HG03469 (cell line): ENCODE results near the gene PTPN7.
"Not testable (repeated sequence)": the region's sequence is repeated elsewhere in the genome, so short reads cannot be mapped to it uniquely, and the experiment has no call there.

ENCODE experiments used
- ATAC-seq: cut with Tn5 transposase; IDR thresholded peaks from one replicate; pipeline ENCODE4 v1.9.1; 2021; ENCODE audit warnings: mild to moderate bottlenecking, moderate library complexity, moderate number of reproducible peaks; ENCODE audit not compliant: unreplicated experiment

PTPN7 gene

DNA sequence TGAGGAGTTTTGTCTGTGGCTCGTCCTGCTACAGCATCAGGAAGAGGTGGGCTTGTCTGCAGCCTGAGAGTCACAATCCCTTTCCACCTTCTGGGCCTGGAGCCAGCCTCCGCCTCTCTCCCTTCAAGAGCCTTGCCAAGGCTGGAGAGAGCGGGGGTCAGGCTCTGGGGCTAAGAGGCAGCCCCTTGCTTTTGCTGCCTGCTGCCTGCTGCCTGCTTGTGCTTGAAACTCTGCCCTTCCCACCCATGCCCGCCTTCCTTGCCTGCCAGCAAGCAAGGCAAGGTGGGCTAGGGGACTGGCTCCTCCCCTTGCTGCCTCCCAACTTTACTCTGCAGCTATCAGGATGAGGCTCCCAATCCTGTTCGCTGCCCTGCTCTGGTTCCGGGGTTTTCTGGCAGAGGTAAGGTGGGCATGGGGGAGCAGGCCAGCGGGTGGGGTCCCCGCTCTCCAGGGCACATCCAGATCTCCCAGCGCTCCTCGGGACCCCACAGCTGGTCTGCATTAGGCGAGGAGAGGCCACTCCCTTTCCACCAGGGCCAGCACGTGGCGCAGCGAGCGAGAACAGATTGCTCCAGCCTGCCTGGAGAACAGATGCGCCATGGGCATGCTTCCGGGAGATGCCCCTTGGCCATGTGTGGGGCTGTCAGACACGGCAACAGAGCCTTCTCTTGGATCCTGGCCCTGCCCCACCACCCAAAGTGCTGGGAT is 7.5 kb upstream of the PTPN7 start:
- ATAC-seq, result no peak

DNA sequence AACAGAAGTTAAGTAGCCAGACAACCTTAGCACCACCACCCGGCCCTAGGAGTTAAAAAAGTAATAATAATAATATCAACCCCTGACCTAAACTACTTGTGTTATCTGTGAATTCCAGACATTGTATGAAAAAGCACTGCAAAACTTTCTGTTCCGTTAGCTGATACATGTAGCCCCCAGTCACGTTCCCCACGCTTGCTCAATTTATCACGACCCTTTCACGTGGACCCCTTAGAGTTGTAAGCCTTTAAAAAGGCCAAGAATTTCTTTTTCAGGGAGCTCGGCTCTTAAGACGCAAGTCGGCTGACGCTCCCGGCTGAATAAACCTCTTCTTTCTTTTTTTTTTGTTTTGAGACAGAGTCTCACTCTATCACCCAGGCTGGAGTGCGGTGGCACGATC is 6.7 kb upstream of the PTPN7 start:
- ATAC-seq, result not testable (repeated sequence)

DNA sequence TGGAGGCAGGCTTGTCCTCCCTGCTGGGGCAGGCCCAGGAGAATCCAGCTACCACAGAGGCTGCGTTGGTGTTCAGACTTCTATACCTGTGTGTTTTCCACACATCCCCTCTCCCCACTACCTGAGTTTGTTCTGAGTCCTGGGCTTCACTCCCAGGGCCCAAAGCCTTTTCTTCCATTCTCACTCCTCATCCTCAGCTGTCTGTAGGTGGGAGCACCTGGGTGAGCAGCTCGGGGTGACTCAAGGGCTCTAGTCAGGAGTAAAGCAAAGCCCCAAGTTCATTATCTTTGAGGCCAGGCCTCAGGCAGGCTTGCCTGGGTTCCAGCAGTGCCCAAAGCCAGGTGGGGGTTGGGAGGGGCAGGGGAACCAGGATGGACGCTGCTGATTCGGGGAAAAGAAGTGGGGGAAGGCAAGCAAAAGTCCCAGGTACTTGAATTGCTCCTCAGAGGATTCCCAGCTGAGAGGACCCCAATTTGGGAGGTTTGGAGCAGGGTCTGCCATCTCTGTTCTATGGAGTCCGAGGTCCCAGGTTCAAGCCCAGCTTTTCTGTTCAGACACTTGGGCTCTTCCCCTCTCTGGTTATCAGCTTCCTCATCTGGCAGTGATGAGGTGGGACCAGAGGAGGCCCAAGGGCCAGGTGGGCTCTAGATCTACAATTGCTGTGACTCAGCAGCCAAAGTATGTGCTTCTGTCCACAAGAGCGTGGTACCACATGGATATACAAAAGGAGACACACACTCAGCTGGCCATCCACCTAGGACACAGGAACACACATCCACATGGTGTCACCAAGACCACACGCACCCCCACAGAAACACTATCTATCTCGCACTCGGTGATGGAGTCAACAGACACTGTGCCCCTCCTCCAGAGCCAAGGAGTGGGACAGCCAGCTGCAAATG is 5.8 kb upstream of the PTPN7 start:
- ATAC-seq, result no peak

DNA sequence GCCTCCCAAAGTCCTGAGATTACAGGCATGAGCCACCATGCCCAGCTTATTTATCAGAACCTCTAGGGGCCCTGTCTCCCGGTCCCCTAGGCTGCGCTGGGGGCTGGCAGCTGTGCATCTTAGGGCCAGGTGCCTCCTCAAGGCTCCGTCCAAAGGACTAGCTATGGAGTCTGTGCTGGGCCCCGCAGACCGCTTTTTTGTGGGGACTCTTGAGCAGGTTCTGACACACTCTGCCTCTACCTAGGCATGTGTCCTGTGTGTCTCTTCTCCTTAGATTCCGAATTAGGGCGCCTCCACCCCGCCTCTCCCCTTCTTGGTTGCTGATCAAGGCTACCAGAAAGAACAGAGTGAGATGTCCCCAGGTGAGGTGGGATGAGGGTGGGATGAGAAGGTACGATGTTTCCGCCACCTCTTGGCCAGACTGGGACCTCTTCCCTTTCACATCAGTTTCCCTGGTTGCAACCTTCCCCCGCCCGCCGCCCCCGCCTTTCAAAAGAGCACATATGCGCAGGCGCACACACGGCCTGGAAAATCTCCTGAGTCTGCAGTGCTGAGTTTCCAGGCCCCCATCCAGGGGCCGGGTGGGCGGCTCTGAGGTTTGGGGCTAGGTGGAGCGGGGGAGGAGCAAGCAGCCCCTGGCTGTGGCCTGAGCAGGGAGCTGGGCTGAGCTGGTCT is 5.0 kb upstream of the PTPN7 start:
- no peak for ATAC-seq

DNA sequence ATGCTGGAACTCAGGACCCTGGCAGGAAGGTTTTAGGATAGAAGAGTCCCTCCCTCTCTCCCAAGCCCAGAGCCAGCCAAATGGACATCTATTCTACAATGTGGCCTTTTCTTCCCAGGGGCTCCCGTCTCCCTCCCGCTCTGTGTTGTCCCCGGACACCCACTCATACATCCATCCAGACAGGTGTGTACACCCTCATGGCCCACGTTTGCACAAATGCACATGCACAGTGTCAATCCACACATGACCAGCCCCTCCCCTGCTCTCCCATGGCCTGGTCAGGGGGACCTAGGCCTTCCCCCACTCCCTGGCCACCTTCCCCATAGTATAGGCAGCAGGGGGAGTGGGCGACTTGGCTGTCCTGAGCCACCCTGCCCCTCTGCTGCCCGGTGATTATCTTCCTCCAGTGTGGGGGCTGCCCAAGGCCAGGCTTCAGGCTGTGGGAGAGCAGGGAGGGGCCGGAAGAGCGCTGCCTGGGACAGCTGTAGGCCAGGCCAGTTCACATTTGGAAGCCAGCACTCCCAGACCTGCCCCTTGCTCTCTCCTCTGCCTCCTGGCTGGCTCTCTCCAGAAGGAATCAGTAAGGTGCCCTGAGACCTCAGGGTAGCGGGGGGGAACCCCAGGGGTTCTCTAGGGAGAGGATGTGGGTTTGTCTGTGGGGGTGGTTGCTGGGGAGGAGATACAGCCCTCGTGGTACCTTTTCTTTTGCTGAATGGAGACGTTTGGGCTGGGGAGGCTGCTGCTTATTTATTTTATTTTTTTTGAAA is 4.1 kb upstream of the PTPN7 start:
- ATAC-seq, result peak; percentile 39

DNA sequence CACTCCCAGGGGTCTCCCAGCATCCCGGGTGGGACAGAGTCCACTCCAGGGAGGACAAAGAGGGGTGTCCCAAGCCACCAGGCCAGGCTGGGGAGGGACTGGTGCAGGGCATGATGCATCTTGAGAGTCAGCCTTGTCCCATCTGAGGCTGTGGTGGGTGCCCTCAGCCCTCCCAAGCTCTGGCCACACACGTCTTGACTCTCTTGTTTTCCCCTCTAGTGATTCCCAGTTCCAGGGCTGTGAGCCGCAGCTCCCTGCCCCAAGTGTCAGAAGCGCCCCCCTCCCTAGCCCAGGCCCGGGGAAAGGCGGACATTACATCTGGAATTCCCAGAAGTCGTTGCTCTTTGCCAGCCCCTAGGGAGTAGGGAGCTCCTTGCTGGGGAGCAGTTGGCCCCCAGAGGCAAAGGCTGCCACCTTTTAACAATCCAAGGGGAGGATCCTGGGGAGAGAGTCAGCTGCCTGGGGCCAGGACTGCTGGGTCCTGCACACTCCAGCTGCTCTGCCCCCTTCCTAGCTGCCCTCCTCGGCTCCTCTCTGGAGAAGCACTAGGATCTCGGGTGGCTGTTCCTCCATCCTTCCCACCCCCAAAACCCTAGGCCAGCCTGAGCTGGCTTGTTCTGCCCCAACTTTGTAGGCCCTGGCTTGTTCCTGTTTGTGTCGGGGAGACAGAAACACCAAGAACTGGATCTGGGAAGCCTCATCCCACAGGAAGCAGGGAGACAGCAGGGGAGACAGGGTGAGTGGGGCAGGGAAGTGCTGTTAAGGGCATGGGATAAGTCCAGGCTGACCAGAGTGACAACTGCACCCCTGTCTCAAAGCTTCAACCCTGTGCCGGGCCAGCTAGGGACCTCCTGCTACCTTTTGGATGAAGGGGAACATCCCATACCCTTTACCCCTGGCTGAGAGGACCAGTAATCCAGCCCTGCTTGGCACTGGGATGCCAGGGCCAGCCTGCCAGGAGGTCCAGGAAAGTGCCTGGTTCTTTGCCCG is 3.2 kb upstream of the PTPN7 start:
- ATAC-seq, result no peak

DNA sequence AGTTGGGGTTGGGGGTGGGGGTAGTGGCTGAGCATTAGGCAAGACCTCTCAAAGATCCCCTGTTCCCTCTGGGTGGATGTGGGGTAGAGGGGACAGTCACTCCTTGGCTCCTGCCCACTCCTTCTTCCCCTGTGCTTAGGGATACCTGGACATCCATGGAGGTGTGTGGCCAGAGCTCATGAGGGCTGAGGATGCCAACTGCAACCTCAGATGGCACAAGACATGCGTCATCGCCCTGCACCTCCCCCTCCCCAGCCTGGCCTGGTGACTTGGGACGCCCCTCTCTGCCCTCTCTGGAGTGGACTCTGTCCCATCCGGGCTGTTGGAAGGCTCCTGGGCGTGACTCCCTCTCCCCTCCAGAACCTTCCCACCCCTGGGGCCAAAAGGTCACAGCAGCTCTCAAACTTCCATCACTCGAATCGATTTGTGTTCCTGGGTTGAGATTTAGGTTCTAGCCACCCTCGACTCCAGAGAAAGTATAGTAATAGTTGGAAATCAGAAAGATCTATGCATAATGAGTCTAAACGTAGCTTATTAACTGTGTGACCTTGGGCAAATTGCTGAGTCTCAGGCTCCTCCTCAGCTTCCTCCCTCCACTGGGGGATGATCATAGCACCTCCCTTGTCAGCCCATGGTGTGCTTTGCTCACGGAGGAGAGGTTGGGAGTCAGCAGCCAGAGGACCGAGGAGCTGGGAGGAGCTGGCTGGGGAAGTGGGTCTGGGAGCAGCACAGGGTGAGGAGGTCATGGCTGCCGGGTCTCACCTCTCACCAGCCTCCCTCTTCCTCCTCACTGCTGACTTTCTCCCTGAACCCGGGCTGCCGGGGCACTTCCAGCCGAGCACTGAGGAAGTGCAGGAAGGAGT is 2.2 kb upstream of the PTPN7 start:
- ATAC-seq, result no peak

DNA sequence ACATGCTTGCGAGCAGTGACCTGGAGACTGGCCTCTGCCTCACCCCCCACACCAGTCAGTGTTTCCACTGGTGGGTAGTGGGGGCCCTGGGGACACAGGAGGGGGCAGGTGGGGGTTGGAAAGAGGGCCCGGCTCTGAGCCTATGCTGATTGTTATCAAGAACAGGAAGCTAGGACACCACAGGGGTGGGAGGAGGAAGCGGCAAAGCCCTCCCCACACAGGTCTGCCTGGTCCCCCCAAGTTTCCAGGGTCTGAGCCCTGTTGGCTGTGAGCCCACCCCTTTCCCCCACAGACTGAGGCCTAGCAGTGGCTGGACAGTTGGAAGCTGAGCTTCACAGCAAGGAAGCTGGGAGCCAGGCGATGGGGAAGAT is 1.6 kb upstream of the PTPN7 start:
- peak; percentile 29 for ATAC-seq

DNA sequence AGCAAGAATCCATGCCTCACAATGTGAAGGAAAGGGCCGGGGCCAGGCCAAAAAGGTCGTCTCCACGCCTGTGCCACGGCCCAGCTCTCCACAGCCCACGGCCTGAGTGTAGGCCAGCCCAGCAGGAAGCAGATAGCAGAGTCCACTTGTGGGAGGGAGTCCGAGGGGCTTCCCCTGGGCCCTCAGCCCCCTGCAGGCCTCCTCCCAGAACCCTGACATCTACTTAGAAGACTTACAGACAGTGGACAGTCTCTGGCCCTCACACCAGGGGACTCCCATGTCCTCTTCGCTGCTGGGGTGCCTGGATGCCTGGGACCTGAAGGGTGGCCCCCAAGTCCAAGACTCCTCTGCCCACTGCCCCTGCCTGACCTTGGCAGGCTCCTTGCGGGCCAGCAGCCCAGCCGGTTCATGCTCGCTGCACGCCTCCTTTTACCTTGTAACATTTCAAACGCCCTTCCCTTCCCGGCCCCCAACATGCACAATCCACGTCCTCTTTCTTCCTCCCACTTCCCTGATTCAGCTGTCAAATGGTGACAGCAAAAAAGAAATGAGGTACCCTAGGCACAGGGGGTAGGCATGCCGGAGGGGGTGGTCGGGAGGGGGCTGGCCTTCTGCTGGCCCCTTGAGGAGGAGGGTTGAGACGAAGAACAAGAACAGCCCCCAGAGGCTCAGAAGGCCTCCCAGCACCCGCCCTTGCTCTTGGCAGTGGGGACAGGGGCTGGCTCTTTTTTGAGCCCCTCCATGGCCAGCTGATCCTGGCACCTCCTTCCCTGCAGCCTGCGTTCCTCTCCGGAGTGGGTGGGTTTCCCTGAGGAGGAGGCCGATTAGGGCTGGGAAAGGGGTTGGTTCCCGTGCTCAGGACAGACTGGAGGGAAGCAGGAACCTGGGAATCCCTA is 997 bp upstream of the PTPN7 start:
- ATAC-seq, result no peak

DNA sequence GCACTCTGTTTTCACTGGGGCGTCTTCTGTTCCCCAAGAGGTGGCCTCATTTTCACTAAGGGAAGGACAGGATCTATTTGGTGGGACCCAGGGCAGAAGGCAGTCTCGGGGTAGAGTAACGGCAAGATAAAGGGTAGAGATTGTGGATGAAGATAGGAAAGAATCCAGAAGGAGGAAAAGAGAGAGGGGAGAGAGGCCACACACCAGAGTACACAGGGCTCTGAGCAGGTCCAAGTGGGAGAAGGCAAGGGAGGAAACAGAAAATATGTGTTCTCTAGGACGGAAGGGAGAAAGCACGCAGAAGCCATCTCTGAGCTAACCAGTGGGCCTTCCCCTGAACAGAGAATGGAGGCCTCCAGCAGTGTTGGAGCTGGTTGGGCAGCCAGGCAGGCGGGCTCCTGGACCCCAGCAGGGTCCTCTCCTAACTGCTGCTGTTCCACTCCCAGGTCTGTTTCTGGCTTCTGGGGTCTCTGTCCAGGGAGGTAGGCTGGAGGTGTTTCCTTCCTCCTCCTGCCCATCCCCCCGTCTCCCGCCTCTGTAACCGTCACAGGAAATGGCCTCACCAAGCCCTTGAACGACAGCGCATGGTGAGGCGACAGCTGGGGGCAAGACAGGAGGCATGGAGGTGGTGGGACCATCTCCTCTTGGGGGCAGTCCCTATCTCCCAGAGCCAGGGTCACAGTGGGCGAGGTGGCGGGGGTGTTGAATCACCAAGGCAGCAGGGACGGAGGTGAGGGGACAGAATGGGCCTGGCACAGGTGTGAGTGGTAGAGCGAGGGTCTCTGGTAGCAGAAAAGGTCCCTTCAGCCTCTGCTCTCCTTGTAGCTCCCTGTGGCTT is 649 bp downstream of the PTPN7 start:
- ATAC-seq, result no peak

DNA sequence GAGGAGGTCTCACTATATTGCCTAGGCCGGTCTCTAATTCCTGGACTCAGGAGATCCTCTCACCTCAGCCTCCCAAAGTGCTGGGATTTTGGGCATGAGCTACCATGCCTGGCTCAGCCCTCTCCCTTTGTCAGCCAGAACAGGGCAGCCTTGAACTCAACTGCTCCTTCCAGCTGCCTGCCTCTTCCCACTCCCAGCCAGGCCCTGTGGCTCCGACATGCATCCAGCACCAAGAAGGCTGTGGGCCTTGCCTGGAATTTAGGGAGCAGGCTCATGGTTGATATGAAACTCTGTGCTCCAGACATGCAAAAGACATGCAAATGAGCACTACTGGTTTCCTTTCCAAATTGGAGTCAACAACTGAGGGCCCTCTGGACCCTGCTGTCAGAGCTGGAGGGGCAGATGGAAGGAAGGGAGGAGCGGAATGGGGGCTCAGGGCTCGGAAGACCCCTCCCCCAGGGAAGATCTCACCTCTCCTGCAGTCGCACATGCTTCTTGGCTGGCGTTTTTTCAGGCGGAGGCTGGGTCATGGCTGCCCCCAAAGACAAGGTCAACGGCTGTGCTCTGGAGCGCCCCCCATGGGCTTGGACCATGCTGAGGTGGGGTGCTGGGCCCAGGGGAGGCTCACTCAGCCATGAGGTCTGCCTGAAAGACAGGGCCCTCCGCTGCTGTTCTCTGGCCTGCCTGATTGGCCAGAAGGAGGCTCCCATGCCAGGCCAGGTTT is 1.4 kb downstream of the PTPN7 start:
- no peak for ATAC-seq

DNA sequence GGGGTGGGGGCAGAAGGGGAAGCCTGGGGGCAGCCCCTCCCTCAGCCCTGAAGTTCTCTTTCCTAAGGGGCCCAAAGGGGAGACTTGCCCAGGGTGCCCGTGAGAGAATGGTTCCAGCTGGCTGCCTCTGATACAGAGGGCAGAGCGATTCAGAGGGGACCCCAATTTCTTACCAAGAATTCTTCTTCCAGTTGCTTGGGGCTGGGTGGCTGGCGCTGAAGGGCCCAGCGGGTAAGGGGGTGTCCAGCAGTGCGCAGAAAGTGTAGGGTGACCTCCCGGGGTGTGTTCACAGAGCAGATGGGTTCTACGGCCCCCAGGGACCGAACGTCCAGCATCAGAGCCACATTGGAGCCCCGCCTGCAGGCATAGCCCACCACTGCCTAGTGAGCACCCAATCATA is 2.5 kb downstream of the PTPN7 start:
- ATAC-seq, result no peak

DNA sequence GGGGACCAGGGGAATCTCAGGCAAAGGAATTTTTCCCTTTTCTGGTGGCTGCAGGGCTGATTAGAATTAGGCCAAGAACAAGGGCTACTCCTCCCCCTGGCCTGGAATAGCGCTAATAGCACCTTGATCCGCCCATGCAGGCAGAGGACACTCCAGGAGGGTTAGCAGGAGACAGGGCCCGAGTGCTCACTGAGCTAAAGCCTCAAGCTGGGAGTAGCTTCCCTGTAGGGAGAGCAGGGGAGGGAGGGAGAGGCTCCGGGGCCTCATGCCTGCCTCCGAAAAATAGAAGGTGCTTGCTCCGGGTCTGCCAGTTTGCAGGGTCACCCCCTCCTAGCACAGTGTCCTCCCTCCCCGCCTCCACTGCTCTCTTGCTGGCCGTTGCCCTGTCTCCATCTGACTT is 3.8 kb downstream of the PTPN7 start:
- ATAC-seq, result no peak

DNA sequence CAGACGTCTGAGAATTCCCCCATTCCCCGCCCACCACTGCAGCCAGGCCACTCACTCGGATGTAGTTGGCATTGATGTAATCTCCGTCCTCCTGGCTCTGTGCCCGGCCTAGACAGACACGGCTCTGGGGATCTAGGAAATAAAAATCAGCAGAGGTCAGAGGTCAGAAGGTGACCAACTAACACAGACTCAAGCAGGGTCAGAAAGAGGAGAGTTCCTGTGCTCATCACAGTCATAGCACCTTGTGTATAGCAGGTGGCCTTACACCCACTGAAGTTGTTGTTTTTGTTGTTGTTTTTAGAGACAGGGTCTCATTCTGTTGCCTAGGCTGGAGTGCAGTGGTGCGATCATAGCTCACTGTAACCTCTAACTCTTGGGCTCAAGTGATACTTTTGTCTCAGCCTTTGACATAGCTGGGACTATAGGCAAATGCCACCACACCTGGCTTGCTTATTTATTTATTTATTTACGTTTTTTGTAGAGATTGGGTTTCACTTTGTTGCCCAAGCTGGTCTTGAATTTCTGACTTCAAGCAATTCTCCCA is 4.9 kb downstream of the PTPN7 start:
- no peak for ATAC-seq

DNA sequence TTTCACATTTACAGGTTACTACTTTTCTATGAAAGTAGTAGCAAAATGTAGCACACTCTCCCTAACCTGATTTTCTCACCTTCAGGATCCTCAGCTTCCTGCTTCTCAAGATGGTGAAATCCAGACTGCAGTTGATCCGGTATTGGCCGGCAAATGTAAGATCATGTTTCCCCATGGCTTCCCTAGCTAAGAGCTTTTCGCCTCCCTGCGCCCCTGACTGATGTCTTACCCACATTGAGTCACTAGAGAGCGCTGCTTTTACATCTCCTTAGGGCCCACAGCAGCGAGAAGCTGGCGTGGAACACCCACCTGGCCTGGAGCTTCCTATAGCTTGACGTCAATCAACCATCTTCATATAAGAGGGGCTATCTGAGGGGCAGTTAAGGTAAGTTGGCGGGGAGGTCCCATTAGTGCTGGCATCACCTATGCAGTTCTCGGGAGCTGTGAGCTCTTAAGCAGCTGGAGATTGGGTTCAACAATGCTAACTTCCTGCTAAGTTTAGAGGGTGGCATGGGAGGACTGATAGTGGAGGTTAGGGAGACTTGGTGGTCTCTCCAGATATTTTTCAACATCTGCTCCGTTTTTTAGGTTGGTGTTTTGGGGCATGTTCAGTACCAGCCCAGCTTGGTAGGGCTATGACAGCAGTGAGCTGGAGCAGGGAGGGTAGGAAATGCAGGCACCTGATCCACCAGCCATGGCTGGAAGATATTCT is 5.5 kb downstream of the PTPN7 start:
- no peak for ATAC-seq
